ENCODE results near the gene DDRGK1. TPM values are rescaled to one million over a fixed set of nuclear protein-coding genes. Genes with fewer than 3 reads are reported as not detected.
"Not testable (repeated sequence)": the region's sequence is repeated elsewhere in the genome, so short reads cannot be mapped to it uniquely, and the experiment has no call there.

DDRGK1 gene
- total RNA-seq, 1 donor from 2014 or later: 108 TPM

DNA sequence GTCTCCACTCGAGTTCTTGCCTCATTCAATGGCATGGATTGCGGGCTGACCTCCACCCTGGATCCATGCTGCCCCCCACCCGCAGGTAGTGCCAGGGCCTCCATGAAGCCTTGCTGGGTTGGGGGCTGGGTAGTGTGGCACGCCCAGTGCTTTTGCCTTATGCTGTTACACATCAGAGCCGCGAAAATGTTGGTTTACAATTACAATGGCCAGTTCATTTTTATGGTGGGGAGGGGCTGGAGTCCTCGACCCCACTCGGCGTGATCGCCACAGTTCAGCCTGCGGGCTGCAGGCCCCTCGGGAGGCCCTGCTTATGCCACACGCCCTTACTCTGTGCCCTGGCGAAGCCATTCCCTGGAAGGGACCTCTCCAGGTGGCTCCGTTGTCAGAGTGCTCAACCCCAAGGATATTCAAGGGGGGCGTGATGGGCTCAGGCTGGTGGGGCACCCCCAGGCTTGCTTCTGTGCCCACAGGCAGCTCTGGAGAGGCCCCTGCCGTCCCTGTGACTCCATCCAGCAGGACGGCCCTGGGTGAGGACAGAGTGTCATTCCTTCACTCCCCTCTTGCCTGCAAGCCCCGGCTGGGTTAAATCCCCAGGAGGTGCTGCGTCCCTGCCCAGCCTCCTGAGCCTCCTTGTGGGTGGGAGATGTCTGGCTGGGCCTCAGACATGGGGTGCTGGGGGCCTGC lies 19.7 kb upstream of the DDRGK1 start:
- H3K27me3 ChIP-seq (ENCODE audit: control insufficient read depth, insufficient read depth, low read length): no peaks in the 10 kb centered on the region
- no peaks in the 10 kb centered on the region for H3K36me3 ChIP-seq (ENCODE audit: control insufficient read depth, insufficient read depth, low read length)
- H3K4me3 ChIP-seq (ENCODE audit: low read depth, low read length): no peak overlapping the region
- DNase-seq (ENCODE audit: low read depth): no peak
- TF ChIP-seq, protein P1, sequence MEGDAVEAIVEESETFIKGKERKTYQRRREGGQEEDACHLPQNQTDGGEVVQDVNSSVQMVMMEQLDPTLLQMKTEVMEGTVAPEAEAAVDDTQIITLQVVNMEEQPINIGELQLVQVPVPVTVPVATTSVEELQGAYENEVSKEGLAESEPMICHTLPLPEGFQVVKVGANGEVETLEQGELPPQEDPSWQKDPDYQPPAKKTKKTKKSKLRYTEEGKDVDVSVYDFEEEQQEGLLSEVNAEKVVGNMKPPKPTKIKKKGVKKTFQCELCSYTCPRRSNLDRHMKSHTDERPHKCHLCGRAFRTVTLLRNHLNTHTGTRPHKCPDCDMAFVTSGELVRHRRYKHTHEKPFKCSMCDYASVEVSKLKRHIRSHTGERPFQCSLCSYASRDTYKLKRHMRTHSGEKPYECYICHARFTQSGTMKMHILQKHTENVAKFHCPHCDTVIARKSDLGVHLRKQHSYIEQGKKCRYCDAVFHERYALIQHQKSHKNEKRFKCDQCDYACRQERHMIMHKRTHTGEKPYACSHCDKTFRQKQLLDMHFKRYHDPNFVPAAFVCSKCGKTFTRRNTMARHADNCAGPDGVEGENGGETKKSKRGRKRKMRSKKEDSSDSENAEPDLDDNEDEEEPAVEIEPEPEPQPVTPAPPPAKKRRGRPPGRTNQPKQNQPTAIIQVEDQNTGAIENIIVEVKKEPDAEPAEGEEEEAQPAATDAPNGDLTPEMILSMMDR (IDR thresholded peaks at IDR 0.05; ENCODE audit: insufficient read depth, low read length, poor library complexity, severe bottlenecking): no peak

DNA sequence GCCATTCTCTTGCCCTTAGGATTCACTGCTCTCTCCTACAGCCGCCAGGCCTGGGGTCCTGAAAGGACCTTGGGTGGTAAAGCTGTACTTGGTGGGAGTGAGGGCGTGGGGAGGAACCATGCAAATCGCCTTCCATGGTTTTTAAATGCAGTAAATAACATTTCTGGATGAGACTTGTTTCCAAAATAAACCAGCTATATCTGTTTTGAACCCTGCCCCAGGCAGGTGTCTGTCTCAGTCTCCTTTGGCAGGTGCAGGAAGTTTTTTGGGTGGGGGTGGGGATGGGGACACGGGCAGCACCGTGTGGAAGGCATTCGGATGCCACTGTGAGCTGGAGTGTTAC lies 19.1 kb upstream of the DDRGK1 start:
- no peak overlapping the region for H3K4me3 ChIP-seq (ENCODE audit: low read depth, low read length)

DNA sequence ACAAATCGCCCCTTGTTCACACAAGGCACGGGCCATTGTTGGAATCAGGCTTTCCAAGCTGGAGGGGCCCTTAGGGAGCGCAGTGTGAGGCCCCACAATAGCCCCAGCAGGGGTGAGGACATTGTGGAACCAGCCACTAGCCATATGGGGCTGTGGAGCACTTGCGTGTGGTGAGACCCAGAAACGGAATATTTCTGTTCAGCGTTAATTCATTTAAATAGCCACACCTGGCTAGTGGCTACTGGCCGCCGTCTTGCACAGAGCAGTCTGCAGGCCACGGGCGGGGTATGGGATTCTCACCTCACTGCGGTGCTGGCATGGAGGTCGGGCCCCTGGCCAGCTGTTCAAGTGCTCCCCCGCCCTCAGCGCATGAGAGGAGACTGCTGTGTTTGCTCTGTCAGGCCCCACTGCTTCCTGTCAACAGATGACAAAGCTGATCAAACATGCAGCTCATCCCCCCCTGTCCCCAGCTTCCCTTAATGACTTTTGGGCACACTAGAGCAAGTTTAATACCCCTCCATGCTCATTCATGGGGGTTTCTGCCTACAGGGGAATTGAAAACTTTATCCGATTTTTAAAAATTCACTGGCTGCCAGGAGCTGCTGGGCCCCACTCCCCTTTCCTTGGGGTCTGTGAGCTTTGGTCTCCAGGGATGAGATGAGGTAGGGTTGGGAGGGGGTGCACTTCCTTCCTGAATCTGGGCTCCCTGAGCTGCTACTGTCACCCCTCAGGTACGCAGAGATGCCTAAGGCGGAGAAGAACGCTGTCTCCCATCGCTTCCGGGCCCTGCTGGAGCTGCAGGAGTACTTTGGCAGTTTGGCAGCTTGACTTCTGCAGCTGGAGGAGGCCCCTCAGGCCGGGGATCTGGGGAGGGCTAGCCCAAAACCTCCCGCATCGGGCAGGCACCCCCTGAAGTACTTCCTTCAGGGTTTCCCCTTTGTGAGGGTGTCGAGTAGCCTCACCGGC lies 18.4 kb upstream of the DDRGK1 start:
- Histone ChIP-seq H3K27me3 (ENCODE audit: control insufficient read depth, insufficient read depth, low read length) (no peaks in the 10 kb centered on the region), H3K36me3 (ENCODE audit: control insufficient read depth, insufficient read depth, low read length) (peaks cover 1% of the 10 kb centered on the region), H3K4me3 (ENCODE audit: low read depth, low read length) (no peak overlapping the region)
- TF ChIP-seq, protein P1 (IDR thresholded peaks at IDR 0.05; ENCODE audit: insufficient read depth, low read length, poor library complexity, severe bottlenecking): no peak
- DNase-seq (ENCODE audit: low read depth): peak; percentile 51

More for the DNA sequence above, 19.1 kb upstream of the DDRGK1 start:
- DNase-seq (ENCODE audit: low read depth): no peak
- TF ChIP-seq, protein P1 (IDR thresholded peaks at IDR 0.05; ENCODE audit: insufficient read depth, low read length, poor library complexity, severe bottlenecking): no peak
- Histone ChIP-seq H3K27me3 (ENCODE audit: control insufficient read depth, insufficient read depth, low read length) (no peaks in the 10 kb centered on the region), H3K36me3 (ENCODE audit: control insufficient read depth, insufficient read depth, low read length) (peaks cover under 1% of the 10 kb centered on the region)

DNA sequence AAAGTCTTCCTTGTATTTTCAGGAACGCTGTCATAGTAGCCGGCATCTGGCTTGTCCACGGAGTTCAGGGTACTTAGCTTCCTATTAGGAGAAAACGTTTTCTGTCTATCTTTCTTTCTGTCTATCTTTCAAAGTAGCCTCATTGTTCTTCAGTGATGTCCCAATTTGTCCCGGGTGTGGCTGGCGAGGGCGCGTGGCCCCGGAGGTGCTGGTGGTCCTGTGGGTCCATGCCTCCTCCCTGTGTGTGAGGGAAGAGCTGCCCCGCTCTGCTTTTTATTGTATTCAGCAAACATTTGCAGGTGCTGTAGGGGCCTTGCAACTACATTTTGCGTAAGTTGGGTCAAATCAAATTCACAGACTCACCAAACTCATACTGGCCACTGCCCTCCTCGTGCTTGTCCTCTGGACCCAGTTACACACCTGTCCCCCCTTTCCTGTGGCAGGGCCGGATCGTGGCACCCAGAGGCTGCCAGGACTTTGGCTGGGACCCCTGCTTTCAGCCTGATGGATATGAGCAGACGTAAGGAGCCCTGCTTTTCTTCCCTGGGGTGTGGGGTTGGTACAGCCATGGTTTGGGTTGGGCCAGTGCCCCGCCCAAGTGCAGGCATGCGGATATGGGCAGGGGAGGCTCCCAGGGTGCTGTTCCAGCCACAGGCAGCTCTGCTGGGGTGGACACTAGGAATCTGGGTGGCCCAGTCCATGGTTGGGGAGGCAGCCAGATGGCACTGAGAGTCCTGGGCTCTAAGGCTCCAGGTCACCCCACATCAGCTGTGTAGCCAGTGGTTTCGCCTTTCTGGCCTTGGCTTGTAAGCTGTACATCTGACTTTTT lies 17.1 kb upstream of the DDRGK1 start:
- DNase-seq (ENCODE audit: low read depth): no peak
- Histone ChIP-seq H3K27me3 (ENCODE audit: control insufficient read depth, insufficient read depth, low read length) (no peaks in the 10 kb centered on the region), H3K4me3 (ENCODE audit: low read depth, low read length) (no peak overlapping the region), H3K36me3 (ENCODE audit: control insufficient read depth, insufficient read depth, low read length) (peaks cover 1% of the 10 kb centered on the region)
- TF ChIP-seq, protein P1 (IDR thresholded peaks at IDR 0.05; ENCODE audit: insufficient read depth, low read length, poor library complexity, severe bottlenecking): no peak

DNA sequence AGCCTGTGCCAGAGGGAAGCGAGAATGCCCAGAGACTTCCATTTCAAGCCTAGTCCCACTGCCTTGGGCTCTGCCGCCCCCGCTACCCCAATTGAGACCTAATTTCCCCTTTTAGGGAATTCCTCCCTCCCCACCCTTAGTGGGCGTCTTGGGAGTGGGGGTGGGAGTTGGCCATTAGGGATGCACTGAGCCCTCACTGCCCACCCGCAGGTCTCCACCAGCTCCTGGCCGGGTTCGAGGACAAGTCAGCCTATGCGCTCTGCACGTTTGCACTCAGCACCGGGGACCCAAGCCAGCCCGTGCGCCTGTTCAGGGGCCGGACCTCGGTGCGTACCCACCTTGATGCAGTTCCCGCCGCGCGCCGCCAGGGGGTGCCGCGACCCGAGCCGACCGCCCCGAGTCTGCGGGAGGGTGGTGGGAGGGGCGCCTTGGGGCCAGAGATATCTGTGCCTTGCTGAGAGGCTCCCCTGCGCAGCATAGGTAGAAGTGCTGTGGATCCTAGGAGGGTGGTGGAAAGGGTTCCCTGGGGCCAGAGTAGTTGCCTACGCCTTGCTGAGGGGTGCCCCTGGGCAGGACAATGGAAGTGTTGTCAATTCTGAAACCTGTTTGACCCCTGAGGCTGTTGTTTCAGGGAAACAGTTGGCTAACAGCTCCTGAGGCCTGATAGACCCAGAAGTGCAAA lies 14.0 kb upstream of the DDRGK1 start:
- no peak for DNase-seq (ENCODE audit: low read depth)
- Histone ChIP-seq H3K27me3 (ENCODE audit: control insufficient read depth, insufficient read depth, low read length) (no peaks in the 10 kb centered on the region), H3K36me3 (ENCODE audit: control insufficient read depth, insufficient read depth, low read length) (peaks cover 5% of the 10 kb centered on the region), H3K4me3 (ENCODE audit: low read depth, low read length) (no peak overlapping the region)
- TF ChIP-seq, protein P1 (IDR thresholded peaks at IDR 0.05; ENCODE audit: insufficient read depth, low read length, poor library complexity, severe bottlenecking): peak; percentile 89

DNA sequence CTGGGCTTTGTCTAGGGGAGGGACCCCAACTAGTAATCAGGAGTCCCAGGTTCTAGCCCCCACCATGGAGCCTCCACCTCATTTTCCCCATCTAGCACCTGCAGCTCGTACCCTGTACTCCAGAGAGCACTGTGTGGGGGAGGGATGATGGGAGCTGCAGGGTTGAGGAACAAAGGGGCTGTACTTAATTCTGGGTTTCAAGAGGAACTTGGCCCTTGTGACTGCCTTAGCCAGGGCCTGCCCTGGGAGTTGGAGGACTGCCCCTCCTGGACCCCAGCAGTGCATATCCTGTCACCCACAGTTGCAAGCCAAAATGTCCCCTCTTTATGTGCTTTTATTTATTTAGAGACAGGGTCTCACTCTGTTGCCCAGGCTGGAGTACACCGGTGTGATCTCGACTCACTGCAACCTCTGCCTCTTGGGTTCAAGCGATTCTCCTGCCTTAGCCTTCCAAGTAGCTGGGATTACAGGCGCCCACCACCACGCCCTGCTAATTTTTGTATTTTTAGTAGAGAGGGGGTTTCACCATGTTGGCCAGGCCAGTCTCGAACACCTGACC lies 11.0 kb upstream of the DDRGK1 start:
- not testable (repeated sequence) for H3K4me3 ChIP-seq (ENCODE audit: low read depth, low read length); H3K36me3 ChIP-seq (ENCODE audit: control insufficient read depth, insufficient read depth, low read length); DNase-seq (ENCODE audit: low read depth); H3K27me3 ChIP-seq (ENCODE audit: control insufficient read depth, insufficient read depth, low read length)
